ENCODE measurements around the gene CTAGE8.
"Not testable (repeated sequence)": the region's sequence is repeated elsewhere in the genome, so short reads cannot be mapped to it uniquely, and the experiment has no call there.

GRCh38 chr7:144218581-144218980 is 50.5 kb downstream of the CTAGE8 start:
- TF ChIP-seq, protein P1, sequence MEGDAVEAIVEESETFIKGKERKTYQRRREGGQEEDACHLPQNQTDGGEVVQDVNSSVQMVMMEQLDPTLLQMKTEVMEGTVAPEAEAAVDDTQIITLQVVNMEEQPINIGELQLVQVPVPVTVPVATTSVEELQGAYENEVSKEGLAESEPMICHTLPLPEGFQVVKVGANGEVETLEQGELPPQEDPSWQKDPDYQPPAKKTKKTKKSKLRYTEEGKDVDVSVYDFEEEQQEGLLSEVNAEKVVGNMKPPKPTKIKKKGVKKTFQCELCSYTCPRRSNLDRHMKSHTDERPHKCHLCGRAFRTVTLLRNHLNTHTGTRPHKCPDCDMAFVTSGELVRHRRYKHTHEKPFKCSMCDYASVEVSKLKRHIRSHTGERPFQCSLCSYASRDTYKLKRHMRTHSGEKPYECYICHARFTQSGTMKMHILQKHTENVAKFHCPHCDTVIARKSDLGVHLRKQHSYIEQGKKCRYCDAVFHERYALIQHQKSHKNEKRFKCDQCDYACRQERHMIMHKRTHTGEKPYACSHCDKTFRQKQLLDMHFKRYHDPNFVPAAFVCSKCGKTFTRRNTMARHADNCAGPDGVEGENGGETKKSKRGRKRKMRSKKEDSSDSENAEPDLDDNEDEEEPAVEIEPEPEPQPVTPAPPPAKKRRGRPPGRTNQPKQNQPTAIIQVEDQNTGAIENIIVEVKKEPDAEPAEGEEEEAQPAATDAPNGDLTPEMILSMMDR (IDR thresholded peaks at IDR 0.05; ENCODE audit: low read depth, low read length, missing input control): not testable (repeated sequence)
- not testable (repeated sequence) for TF ChIP-seq RAD21 (IDR thresholded peaks at IDR 0.05); TAF1 (conservative IDR thresholded peaks at IDR 0.05)
